Measurements from ENCODE around the gene SLC24A4. TPM values are rescaled to one million over a fixed set of nuclear protein-coding genes. Genes with fewer than 3 reads are reported as not detected.

Gene SLC24A4
- total RNA-seq, 1 experiment from 2014 or later: not detected

GRCh38 chr14:92316176-92316575, 6.8 kb upstream of the SLC24A4 start:
- POLR2A ChIA-PET: no interaction called here
- CTCF ChIA-PET: interaction anchor here (0.6 to 1.4 kb wide), 3 partner anchors 22 to 181 kb away, joined by 3 read pairs; no protein-coding TSS in a partner anchor
- H3K27ac Mint-ChIP-seq (ENCODE audit: low read depth, unreplicated experiment): no peak overlapping the region
- H3K4me3 Mint-ChIP-seq (ENCODE audit: unreplicated experiment): no peak overlapping the region
- no TSS peak for BruUV-seq (replicated peaks)
- H3K36me3 Mint-ChIP-seq (ENCODE audit: insufficient read depth, unreplicated experiment): peaks cover 6% of the 10 kb centered on the region
- H3K27me3 Mint-ChIP-seq (ENCODE audit: insufficient read depth, unreplicated experiment): peaks cover 15% of the 10 kb centered on the region
- no peak for DNase-seq (ENCODE audit: unreplicated experiment)
- no peak for TF ChIP-seq CTCF (IDR thresholded peaks at IDR 0.05; ENCODE audit: unreplicated experiment)
- intact Hi-C loops (cut with micrococcal nuclease): no loop called here
- peaks cover 6% of the 10 kb centered on the region for H3K9me3 Mint-ChIP-seq (ENCODE audit: unreplicated experiment)
- H3K4me1 Mint-ChIP-seq (ENCODE audit: insufficient read depth, unreplicated experiment): no peaks in the 10 kb centered on the region

GRCh38 chr14:92316937-92317336, 6.0 kb upstream of the SLC24A4 start:
- CTCF ChIA-PET: interaction anchor here (0.6 to 1.0 kb wide), 3 partner anchors 76 to 182 kb away, joined by 3 to 4 read pairs (median 3); no protein-coding TSS in a partner anchor
- peaks cover 22% of the 10 kb centered on the region for H3K27me3 Mint-ChIP-seq (ENCODE audit: insufficient read depth, unreplicated experiment)
- no peak overlapping the region for H3K27ac Mint-ChIP-seq (ENCODE audit: low read depth, unreplicated experiment)
- no peaks in the 10 kb centered on the region for H3K4me1 Mint-ChIP-seq (ENCODE audit: insufficient read depth, unreplicated experiment)
- POLR2A ChIA-PET: no interaction called here
- intact Hi-C loops (cut with micrococcal nuclease): no loop called here
- DNase-seq (ENCODE audit: unreplicated experiment): peak; percentile 58
- BruUV-seq (replicated peaks): no TSS peak
- H3K36me3 Mint-ChIP-seq (ENCODE audit: insufficient read depth, unreplicated experiment): peaks cover 6% of the 10 kb centered on the region
- no peak for TF ChIP-seq CTCF (IDR thresholded peaks at IDR 0.05; ENCODE audit: unreplicated experiment)
- H3K4me3 Mint-ChIP-seq (ENCODE audit: unreplicated experiment): no peak overlapping the region
- peaks cover 6% of the 10 kb centered on the region for H3K9me3 Mint-ChIP-seq (ENCODE audit: unreplicated experiment)

- ChIA-PET POLR2A (interaction anchor here (0.5 to 0.6 kb wide), 2 partner anchors 40 to 189 kb away, joined by 4 to 7 read pairs; no protein-coding TSS in a partner anchor), CTCF (no interaction called here)
- Mint-ChIP-seq H3K27me3 (ENCODE audit: insufficient read depth, unreplicated experiment) (peaks cover 28% of the 10 kb centered on the region), H3K36me3 (ENCODE audit: insufficient read depth, unreplicated experiment) (peaks cover 6% of the 10 kb centered on the region), H3K9me3 (ENCODE audit: unreplicated experiment) (peaks cover 6% of the 10 kb centered on the region), H3K27ac (ENCODE audit: low read depth, unreplicated experiment) (no peak overlapping the region), H3K4me3 (ENCODE audit: unreplicated experiment) (no peak overlapping the region), H3K4me1 (ENCODE audit: insufficient read depth, unreplicated experiment) (no peaks in the 10 kb centered on the region)
- no TSS peak for BruUV-seq (replicated peaks)
- no peak for TF ChIP-seq CTCF (IDR thresholded peaks at IDR 0.05; ENCODE audit: unreplicated experiment)
- no peak for DNase-seq (ENCODE audit: unreplicated experiment)
- intact Hi-C loops (cut with micrococcal nuclease): no loop called here
Measured at GRCh38 chr14:92317511-92317910, 5.5 kb upstream of the SLC24A4 start.

DNA sequence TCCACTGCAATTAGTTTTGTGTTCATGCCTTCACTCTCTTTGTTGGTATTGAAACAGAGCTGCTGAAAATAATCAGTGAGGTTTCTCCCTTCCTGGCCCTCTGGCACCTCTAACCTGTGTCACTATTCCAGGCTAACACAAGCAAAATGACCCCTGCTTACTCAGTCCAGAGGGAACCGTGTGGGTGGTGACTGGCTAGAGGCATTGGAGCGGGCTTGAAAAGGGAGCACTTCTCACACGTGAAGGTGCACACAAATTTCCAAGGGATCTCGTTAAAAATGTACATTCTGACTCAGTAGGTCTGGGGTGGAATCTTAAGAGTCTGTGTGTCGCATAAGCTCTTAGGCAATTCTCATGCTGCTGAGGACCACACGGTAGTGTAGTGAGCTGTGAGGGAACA, 1.3 kb upstream of the SLC24A4 start:
- intact Hi-C loops (cut with micrococcal nuclease): no loop called here

More for the DNA sequence above, 1.3 kb upstream of the SLC24A4 start:
- POLR2A ChIA-PET: no interaction called here
- CTCF ChIA-PET: interaction anchor here (0.6 to 0.7 kb wide), 3 partner anchors 13 to 1690 kb away, joined by 3 read pairs; no protein-coding TSS in a partner anchor
- no peaks in the 10 kb centered on the region for H3K4me1 Mint-ChIP-seq (ENCODE audit: insufficient read depth, unreplicated experiment)
- H3K27ac Mint-ChIP-seq (ENCODE audit: low read depth, unreplicated experiment): no peak overlapping the region
- peaks cover 6% of the 10 kb centered on the region for H3K9me3 Mint-ChIP-seq (ENCODE audit: unreplicated experiment)
- peaks cover 6% of the 10 kb centered on the region for H3K36me3 Mint-ChIP-seq (ENCODE audit: insufficient read depth, unreplicated experiment)
- BruUV-seq (replicated peaks): no TSS peak
- no peak overlapping the region for H3K4me3 Mint-ChIP-seq (ENCODE audit: unreplicated experiment)
- H3K27me3 Mint-ChIP-seq (ENCODE audit: insufficient read depth, unreplicated experiment): peaks cover 36% of the 10 kb centered on the region
- no peak for TF ChIP-seq CTCF (IDR thresholded peaks at IDR 0.05; ENCODE audit: unreplicated experiment)
- DNase-seq (ENCODE audit: unreplicated experiment): no peak

Measured in MCF 10A (cell line).